PC-3 (cell line): ENCODE data around the gene PRSS33. TPM values are rescaled to one million over a fixed set of nuclear protein-coding genes. Genes with fewer than 3 reads are reported as not detected.

Experiments used
- ATAC-seq: fragments of 200-7000 bp; cut with Tn5 transposase; 2 replicates; pipeline ENCODE4 v1.9.1; 2020; ENCODE audit warnings: mild to moderate bottlenecking, moderate library complexity
- BruUV-seq: library from RNA; stranded (reverse); fragments of 400-500 nt; replicated peaks from 2 replicates; lab custom pipeline; 2021; lab: Mats Ljungman, UMichigan
- CTCF ChIA-PET: fragments of 300-600 bp; sonication (Branson Sonifier 250); formaldehyde crosslinking; loops from one replicate; lab custom pipeline; 2022; ENCODE audit warnings: antibody characterized with exemption; lab: Charles Lee
- POLR2A ChIA-PET: fragments of 300-600 bp; sonication (Branson Sonifier 250); formaldehyde crosslinking; loops from one replicate; lab custom pipeline; 2022; ENCODE audit warnings: antibody characterized with exemption; ENCODE audit not compliant: unreplicated experiment; lab: Charles Lee
- DNase-seq: peaks from one replicate; pipeline ENCODE4 v3.0.0-alpha.2; 2015
- H2AFZ ChIP-seq: fragments of 300-600 bp; sonication (generic); 2 replicates; pipeline ENCODE4 v1.6.0; 2016; ENCODE audit warnings: antibody characterized with exemption, low read length
- H3F3A ChIP-seq: fragments of 300-600 bp; sonication (generic); one replicate; pipeline ENCODE4 v1.6.0; 2017; ENCODE audit warnings: antibody characterized with exemption, low read length, control low read depth, mild to moderate bottlenecking; ENCODE audit not compliant: unreplicated experiment
- H3K27ac ChIP-seq: fragments of 300-600 bp; sonication (generic); 2 replicates; pipeline ENCODE4 v1.5.1; 2016; ENCODE audit warnings: mild to moderate bottlenecking, low read length
- H3K27me3 ChIP-seq: fragments of 300-600 bp; sonication (generic); 2 replicates; pipeline ENCODE4 v1.6.1; 2016; ENCODE audit warnings: low read length, mixed read lengths
- H3K36me3 ChIP-seq: fragments of 300-600 bp; sonication (generic); 2 replicates; pipeline ENCODE4 v1.6.1; 2016; ENCODE audit warnings: low read depth, mixed run types, low read length, mixed read lengths
- H3K4me1 ChIP-seq: fragments of 300-600 bp; sonication (generic); 2 replicates; pipeline ENCODE4 v1.5.1; 2016; ENCODE audit warnings: low read length; ENCODE audit not compliant: insufficient read depth
- H3K4me2 ChIP-seq: fragments of 300-600 bp; sonication (generic); 2 replicates; pipeline ENCODE4 v1.6.0; 2016; ENCODE audit warnings: low read length
- H3K4me3 ChIP-seq: fragments of 300-600 bp; sonication (generic); 2 replicates; pipeline ENCODE4 v1.5.1; 2016; ENCODE audit warnings: mild to moderate bottlenecking, low read length, mixed read lengths
- H3K79me2 ChIP-seq: fragments of 300-600 bp; sonication (generic); 2 replicates; pipeline ENCODE4 v1.6.1; 2017; ENCODE audit warnings: low read length, mixed read lengths
- H3K9ac ChIP-seq: fragments of 300-600 bp; sonication (generic); 2 replicates; pipeline ENCODE4 v1.6.0; 2016; ENCODE audit warnings: mild to moderate bottlenecking, low read length
- H3K9me2 ChIP-seq: fragments of 300-600 bp; sonication (generic); replicated peaks from 2 replicates; pipeline ENCODE4 v1.6.1; 2016; ENCODE audit warnings: mixed run types, low read length, mixed read lengths
- H3K9me3 ChIP-seq: fragments of 300-600 bp; sonication (generic); 2 replicates; pipeline ENCODE4 v1.6.1; 2016; ENCODE audit warnings: low read length, mixed read lengths
- H4K20me1 ChIP-seq: fragments of 300-600 bp; sonication (generic); 2 replicates; pipeline ENCODE4 v1.6.1; 2016; ENCODE audit warnings: low read length, mixed read lengths
- EZH2 ChIP-seq: fragments of 300-600 bp; sonication (generic); IDR thresholded peaks from one replicate; pipeline ENCODE4 v1.6.1; 2017; ENCODE audit warnings: antibody characterized with exemption, mild to moderate bottlenecking, low read length; ENCODE audit not compliant: unreplicated experiment
- EZH2phosphoT487 ChIP-seq: fragments of 300-600 bp; sonication (generic); IDR thresholded peaks from 2 replicates; pipeline ENCODE4 v1.6.1; 2018; ENCODE audit warnings: mild to moderate bottlenecking, antibody characterized with exemption, low read length, borderline replicate concordance
- intact Hi-C: fragments of 100-400 bp; cut with micrococcal nuclease; formaldehyde crosslinking; loops from 2 replicates; pipeline ENCODE4 v1.9.0; 2023
- total RNA-seq: library from RNA; depleted of rRNA; stranded (reverse); fragments of >200 nt; gene quantifications from 2 replicates; pipeline ENCODE4 v1.2.3, GENCODE V29; 2014
- TF ChIP-seq, protein P1 (sequence below): fragments of 300-600 bp; sonication (generic); conservative IDR thresholded peaks from 2 replicates; pipeline ENCODE4 v1.5.1; 2017; ENCODE audit warnings: antibody characterized with exemption, low read depth, mild to moderate bottlenecking, low read length

Gene PRSS33
- total RNA-seq, 1 experiment from 2014 or later, result 0.11 TPM

DNA sequence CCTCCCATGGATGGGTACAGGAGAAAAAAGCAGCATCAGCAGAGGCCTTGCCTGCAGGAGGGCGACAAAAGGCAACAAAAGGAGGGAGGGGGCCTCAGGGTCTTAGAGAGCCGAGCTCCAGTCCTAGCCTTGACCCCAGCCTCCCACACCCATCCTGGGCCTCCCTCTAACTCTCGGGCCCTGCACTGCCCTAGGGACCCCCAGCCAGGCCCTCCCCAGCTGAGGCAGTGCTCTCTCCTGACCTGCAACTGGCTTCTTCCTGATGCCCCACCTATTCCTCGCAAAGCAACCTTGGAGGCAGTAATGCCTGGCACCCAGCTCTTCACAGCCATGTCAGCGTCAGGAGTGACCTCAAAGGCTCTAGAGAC is 50.1 kb downstream of the PRSS33 start:
- Histone ChIP-seq H3K4me3 (no peak overlapping the region), H3K36me3 (no peaks in the 10 kb centered on the region), H2AFZ (no peak overlapping the region), H3K9me2 (no peaks in the 10 kb centered on the region), H3K9me3 (no peaks in the 10 kb centered on the region), H3F3A (no peaks in the 10 kb centered on the region), H3K27ac (no peak overlapping the region), H3K27me3 (no peaks in the 10 kb centered on the region), H3K9ac (no peak overlapping the region), H3K4me1 (no peaks in the 10 kb centered on the region), H3K79me2 (no peaks in the 10 kb centered on the region), H4K20me1 (no peaks in the 10 kb centered on the region), H3K4me2 (no peak overlapping the region)
- DNase-seq, result no peak
- ChIA-PET CTCF (no interaction called here), POLR2A (no interaction called here)
- intact Hi-C loops, result no loop called here
- TF ChIP-seq EZH2phosphoT487 (no peak), EZH2 (no peak)
- TF ChIP-seq, protein P1, sequence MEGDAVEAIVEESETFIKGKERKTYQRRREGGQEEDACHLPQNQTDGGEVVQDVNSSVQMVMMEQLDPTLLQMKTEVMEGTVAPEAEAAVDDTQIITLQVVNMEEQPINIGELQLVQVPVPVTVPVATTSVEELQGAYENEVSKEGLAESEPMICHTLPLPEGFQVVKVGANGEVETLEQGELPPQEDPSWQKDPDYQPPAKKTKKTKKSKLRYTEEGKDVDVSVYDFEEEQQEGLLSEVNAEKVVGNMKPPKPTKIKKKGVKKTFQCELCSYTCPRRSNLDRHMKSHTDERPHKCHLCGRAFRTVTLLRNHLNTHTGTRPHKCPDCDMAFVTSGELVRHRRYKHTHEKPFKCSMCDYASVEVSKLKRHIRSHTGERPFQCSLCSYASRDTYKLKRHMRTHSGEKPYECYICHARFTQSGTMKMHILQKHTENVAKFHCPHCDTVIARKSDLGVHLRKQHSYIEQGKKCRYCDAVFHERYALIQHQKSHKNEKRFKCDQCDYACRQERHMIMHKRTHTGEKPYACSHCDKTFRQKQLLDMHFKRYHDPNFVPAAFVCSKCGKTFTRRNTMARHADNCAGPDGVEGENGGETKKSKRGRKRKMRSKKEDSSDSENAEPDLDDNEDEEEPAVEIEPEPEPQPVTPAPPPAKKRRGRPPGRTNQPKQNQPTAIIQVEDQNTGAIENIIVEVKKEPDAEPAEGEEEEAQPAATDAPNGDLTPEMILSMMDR, result no peak
- no peak for ATAC-seq
- no TSS peak for BruUV-seq

DNA sequence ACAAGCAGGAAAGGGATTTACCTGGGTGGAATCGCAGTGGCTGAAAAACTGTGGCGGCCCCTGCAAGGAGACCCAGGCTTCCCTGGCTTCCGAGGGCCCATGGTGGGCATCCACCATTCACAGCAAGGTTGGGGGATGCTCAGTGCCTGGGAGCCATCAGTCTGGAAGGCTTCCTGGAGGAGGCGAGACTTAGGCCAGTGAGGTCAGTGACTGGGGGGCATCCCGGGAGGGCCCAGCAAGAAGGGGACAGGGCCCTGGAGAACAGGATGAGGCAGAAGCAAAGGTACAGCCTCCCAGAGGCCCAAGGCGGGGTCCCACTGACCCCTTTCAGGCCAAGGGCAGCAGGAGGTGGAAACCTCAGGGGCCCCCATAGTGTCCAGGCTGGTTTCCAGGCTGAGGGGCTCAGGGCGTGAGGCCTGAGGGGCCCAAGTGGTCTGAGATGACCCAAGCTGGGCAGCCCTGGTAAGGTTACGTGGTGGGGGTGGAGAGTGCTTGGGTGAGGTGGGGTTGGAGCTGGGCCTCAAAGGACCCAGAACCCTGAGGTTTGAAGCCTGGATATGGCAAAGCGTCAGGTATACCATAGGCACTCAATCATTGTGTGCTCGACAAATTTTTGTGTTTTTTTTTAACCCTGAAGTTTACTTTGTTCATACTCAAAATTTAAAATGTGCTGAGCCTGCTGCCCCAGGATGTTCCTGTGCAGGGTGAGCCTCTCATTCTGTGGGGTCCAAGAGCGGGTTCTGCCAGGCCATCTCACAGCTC is 50.7 kb downstream of the PRSS33 start:
- H3K9me3 ChIP-seq, result no peaks in the 10 kb centered on the region
- DNase-seq (no peak), ATAC-seq (no peak)
- H3K9ac ChIP-seq, result no peak overlapping the region
- no peaks in the 10 kb centered on the region for H3F3A ChIP-seq
- no peak overlapping the region for H3K4me3 ChIP-seq
- BruUV-seq, result no TSS peak
- CTCF ChIA-PET, result no interaction called here
- no peaks in the 10 kb centered on the region for H3K79me2 ChIP-seq
- intact Hi-C loops, result no loop called here
- no peak overlapping the region for H3K4me2 ChIP-seq
- no peaks in the 10 kb centered on the region for H3K27me3 ChIP-seq
- no peak overlapping the region for H3K27ac ChIP-seq
- no peaks in the 10 kb centered on the region for H4K20me1 ChIP-seq
- TF ChIP-seq EZH2 (no peak), EZH2phosphoT487 (no peak)
- TF ChIP-seq, protein P1, result no peak
- no peaks in the 10 kb centered on the region for H3K9me2 ChIP-seq
- H2AFZ ChIP-seq, result no peak overlapping the region
- H3K36me3 ChIP-seq, result no peaks in the 10 kb centered on the region
- POLR2A ChIA-PET, result no interaction called here
- no peaks in the 10 kb centered on the region for H3K4me1 ChIP-seq

- ATAC-seq (no peak), DNase-seq (no peak)
- Histone ChIP-seq H3K36me3 (no peaks in the 10 kb centered on the region), H3K4me1 (no peaks in the 10 kb centered on the region), H3K4me3 (no peak overlapping the region), H3F3A (no peaks in the 10 kb centered on the region), H2AFZ (no peak overlapping the region), H3K9ac (no peak overlapping the region), H3K79me2 (no peaks in the 10 kb centered on the region), H3K9me2 (no peaks in the 10 kb centered on the region), H3K27ac (no peak overlapping the region), H4K20me1 (no peaks in the 10 kb centered on the region), H3K27me3 (no peaks in the 10 kb centered on the region), H3K4me2 (no peak overlapping the region), H3K9me3 (no peaks in the 10 kb centered on the region)
- POLR2A ChIA-PET, result no interaction called here
- intact Hi-C loops, result no loop called here
- CTCF ChIA-PET, result no interaction called here
- no TSS peak for BruUV-seq
- TF ChIP-seq, protein P1, result no peak
- no peak for TF ChIP-seq EZH2phosphoT487
- TF ChIP-seq EZH2, result no peak
Measured at GRCh38 chr16:2734844-2735515, 52.4 kb downstream of the PRSS33 start.
